ENCODE results near the gene RIMBP2. TPM values are rescaled to one million over a fixed set of nuclear protein-coding genes. Genes with fewer than 3 reads are reported as not detected.

The RIMBP2 gene
- not detected for total RNA-seq

DNA sequence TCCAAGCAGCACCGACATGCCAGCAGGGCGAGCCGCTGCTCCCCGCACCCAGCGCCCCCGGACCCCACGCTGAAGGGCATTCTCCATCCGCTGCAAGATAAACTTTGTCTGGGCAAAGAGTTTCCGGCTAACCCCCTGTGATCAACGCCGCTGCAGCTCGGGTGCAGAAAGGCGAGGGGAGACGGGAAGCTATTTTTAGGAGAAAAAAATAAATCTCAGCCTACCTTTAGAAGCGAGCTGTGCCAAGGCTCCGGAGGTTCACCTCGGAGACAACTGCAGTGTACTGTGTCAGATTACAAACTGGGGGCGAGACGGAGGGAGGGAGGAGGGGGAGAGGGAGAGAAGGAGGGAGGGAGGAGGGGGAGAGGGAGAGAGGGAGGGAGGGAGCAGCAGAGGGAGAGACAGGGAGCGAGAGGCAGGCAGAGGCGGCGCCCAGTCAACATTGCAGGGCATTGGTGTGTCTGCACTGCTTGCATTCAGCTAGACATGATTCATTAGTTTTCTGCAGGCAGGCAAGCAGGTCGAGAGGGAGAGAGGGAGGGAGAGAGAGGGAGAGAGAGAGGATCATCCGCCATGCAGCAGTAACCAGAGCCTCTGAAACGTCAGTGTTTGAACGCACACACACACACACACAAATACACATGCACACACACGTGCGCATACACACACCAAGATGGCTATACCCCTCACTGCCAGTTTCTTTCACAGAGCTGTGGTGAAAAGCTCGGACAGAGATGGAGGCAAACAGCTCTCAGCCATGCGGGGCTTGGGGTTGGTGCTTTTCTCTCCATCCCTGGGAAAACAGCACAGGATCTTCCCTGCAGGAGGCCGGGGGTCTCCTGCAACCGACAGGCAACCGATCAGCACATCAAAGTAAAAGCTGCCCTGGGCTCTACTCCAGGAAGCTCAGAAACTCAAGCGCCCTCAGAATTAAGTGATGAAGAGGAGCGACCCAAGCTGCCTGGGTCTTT is at the start of gene RIMBP2:
TSS of gene RIMBP2 (minus strand) at position 302 of the 971 bp plus-strand sequence. CDS start 237,286 bp downstream, outside the sequence.
- TF ChIP-seq CTCF (IDR thresholded peaks at IDR 0.05; ENCODE audit: low read depth), result no peak

DNA sequence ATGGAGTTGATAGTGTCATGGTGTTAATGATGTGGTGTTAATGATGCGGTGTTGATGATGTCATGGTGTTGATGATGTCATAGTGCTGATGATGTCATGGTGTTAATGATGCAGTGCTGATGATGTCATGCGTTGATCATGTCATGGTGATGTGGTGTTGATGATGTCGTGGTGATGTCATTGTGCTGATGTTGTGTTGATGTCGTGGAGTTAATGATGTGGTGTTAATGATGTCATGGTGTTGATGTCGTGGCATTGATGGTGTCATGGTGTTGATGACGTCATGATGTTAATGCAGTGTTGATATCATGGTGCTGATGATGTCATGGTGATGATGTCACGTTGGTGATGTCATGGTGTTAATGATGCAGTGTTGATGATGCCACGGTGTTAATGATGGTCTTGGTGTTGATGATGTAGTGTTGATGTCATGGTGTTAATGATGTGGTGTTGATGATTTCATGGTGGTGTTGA is 49.1 kb upstream of the RIMBP2 start:
- TF ChIP-seq CTCF (IDR thresholded peaks at IDR 0.05; ENCODE audit: low read depth), result no peak

DNA sequence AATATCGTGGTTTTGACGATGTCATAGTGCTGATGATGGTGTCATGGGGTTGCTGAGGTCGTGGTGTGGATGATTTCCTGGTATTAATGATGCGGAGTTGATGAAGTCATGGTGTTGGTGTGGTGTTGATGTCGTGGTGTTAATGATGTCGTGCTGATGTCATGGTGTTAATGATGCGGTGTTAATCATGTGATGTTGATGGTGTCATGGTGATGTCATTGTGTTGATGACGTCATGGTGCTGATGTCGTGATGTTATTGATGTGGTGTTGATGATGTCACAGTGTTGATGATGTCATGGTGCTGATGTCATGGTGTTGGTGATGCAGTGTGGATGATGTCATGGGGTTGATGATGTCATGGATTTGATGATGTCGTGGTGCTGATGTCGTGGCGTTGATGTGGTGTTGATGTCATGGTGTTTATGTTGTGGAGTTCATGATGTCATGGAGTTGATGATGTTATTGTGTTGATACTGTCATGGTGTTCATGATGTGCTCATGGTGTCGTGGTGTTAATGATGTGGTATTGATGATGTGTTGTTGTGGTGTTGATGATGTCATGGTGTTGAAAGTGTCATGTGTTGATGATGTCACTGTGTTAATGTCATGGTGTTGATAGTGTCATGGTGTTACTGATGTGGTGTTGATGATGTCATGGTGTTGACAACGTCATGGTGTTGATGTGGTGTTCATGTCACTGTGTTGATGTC is 48.5 kb upstream of the RIMBP2 start:
- TF ChIP-seq CTCF (IDR thresholded peaks at IDR 0.05; ENCODE audit: low read depth), result no peak

DNA sequence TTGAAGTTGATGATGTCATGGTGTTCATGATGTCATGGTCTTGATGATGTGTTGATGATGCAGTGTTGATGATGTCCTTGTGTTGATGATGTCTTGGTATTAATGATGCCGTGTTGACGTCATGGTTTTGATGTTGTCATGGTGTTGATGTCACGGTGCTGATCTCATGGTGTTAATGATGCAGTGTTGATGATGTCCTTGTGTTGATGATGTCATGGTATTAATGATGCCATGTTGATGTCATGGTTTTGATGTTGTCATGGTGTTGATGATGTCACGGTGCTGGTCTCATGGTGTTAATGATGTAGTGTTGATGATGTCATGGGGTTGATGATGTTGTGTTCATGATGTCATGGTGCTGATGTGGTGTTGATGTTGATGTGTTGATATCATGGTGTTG is 48.0 kb upstream of the RIMBP2 start:
- TF ChIP-seq CTCF (IDR thresholded peaks at IDR 0.05; ENCODE audit: low read depth), result no peak

- TF ChIP-seq CTCF (IDR thresholded peaks at IDR 0.05; ENCODE audit: low read depth), result no peak
Observed at GRCh38 chr12:130762319-130762675, 46.2 kb upstream of the RIMBP2 start.

GRCh38 chr12:130761537-130762318 is 45.6 kb upstream of the RIMBP2 start:
- no peak for TF ChIP-seq CTCF (IDR thresholded peaks at IDR 0.05; ENCODE audit: low read depth)
